SJCRH30 (cell line): ENCODE measurements around the gene UBE2K. TPM values are rescaled to one million over a fixed set of nuclear protein-coding genes. Genes with fewer than 3 reads are reported as not detected.
"Not testable (repeated sequence)": the region's sequence is repeated elsewhere in the genome, so short reads cannot be mapped to it uniquely, and the experiment has no call there.

Experiments used
- DNase-seq, 2 experiments: peaks; one replicate each; pipeline ENCODE4 v3.0.0-alpha.2; 2015 to 2020
- H3K27ac ChIP-seq: fragments of 250-450 bp; sonication (Bioruptor Pico); 2 replicates; pipeline ENCODE4 v1.5.1; 2020; ENCODE audit warnings: mild to moderate bottlenecking, moderate library complexity
- H3K27me3 ChIP-seq: fragments of 250-450 bp; sonication (Bioruptor Pico); 2 replicates; pipeline ENCODE4 v1.5.1; 2020; ENCODE audit warnings: mild to moderate bottlenecking, moderate library complexity
- H3K36me3 ChIP-seq: fragments of 250-450 bp; sonication (Bioruptor Pico); 2 replicates; pipeline ENCODE4 v1.5.1; 2020; ENCODE audit warnings: mild to moderate bottlenecking, moderate library complexity
- H3K4me1 ChIP-seq: fragments of 250-450 bp; sonication (Bioruptor Pico); 2 replicates; pipeline ENCODE4 v1.5.1; 2020; ENCODE audit warnings: mild to moderate bottlenecking, moderate library complexity
- H3K4me3 ChIP-seq: fragments of 250-450 bp; sonication (Bioruptor Pico); 2 replicates; pipeline ENCODE4 v1.5.1; 2020; ENCODE audit warnings: mild to moderate bottlenecking, moderate library complexity
- H3K9me3 ChIP-seq: fragments of 250-450 bp; sonication (Bioruptor Pico); replicated peaks from 2 replicates; pipeline ENCODE4 v1.5.1; 2020; ENCODE audit warnings: mild to moderate bottlenecking, moderate library complexity
- total RNA-seq: library from RNA; depleted of rRNA; stranded (reverse); fragments of >200 nt; shearing (Covaris generic); gene quantifications from 2 replicates; pipeline ENCODE4 v1.2.3, GENCODE V29; 2014

UBE2K gene
- total RNA-seq, 1 experiment from 2014 or later, result 57.9 TPM

DNA sequence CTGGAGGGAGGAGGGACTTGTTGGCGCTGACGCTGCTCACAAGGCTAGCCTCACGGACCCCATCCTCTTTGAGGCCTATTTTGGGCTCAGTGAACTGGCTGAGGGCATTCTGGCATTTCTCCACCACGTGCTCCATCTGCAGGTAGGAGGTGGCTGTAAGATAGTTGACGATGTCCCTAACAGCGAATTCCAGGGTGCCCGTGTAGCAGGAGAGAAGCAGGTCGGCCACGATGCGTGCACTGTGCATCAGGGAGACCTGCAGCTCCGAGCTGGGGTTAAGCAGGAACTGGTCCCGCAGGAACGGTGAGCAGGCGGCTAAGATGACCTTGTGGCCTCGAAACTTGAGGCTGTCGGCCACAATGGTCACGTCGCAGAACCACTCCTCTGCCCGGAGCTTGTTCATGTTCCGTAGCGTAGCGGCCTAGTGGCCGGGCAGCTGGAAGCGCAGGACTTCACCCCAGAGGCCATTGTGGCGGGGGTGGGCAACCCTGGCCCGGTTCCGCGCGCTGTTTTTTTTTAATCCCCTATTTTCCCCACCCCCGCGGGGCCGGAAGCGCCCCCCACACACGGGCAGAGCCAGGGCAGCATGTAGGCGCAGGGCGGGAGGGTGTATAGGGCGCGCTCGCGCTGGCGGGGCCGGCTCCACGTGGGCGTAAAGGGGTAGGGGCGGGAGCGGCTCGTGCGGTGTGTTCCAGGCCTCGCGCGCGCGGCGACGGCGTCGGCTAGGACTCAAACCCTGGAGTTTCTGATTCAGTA, 73.2 kb downstream of the UBE2K start:
- no peak for DNase-seq
- Histone ChIP-seq H3K4me1 (no peaks in the 10 kb centered on the region), H3K36me3 (peaks cover 56% of the 10 kb centered on the region), H3K27ac (no peak overlapping the region), H3K27me3 (no peaks in the 10 kb centered on the region), H3K9me3 (no peaks in the 10 kb centered on the region; the same call in 1 of the 2 replicates), H3K4me3 (no peak overlapping the region)

DNA sequence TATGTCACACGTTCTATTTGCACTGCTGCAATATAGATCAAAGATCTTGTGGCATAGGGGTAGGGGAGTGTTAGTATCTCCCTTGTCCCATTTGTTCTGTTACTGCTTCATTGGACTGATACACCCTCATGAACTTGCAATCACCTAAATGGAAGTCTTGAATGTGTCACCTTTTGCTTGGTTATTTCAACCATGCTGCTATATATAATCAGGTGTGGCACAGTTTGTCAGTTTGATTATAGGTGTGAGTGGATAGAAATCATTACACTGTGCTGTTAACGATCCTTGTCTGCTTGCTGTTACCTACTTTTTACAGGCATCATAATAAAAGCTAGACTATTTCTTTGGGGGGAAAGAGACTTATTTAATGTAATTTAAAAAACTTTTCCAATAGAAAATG, 84.1 kb downstream of the UBE2K start:
- not testable (repeated sequence) for H3K27me3 ChIP-seq, H3K27ac ChIP-seq, DNase-seq, H3K4me1 ChIP-seq, H3K4me3 ChIP-seq, H3K9me3 ChIP-seq
- H3K36me3 ChIP-seq, result peaks cover 40% of the 10 kb centered on the region

DNA sequence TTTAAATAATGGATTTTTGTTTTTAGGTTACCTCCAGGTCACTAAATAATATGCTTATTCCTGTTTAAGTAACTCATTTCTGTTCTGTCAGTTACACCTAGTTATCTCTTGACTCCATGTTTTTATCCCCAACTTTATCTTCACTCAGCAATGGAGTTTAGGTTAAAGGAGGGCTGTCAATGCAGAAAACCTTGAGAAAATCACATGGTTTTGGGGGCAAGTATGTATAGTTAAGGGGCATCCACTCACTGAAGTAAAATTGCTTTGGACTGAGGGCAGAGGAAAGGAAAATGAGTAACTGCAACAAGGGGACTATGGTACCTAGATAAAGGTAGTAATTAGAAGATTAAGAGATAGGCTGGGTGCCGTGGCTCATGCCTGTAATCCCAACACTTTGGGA, 87.1 kb downstream of the UBE2K start:
- Histone ChIP-seq H3K4me3 (no peak overlapping the region), H3K27me3 (no peaks in the 10 kb centered on the region), H3K9me3 (no peaks in the 10 kb centered on the region), H3K36me3 (peaks cover 13% of the 10 kb centered on the region), H3K4me1 (no peaks in the 10 kb centered on the region), H3K27ac (no peak overlapping the region)
- no peak for DNase-seq

DNA sequence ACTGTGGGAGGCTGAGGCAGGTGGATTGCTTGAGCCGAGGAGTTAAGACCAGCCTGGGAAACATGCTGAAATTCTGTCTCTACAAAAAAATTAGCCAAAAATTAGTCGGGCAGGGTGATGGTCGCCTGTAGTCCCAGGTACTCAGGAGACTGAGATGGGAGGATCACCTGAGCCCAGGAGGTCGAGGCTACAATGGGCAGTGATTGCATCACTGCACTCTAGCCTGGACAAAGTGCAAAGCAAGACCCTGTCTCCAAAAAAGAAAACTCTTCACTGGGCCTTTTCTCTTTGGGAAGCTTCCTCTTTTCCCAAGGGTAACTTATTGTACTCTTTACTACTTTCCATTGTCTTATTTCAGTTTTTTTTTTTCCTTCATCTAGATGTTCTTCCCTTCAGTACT, 88.9 kb downstream of the UBE2K start:
- Histone ChIP-seq H3K36me3 (no peaks in the 10 kb centered on the region), H3K9me3 (no peaks in the 10 kb centered on the region), H3K27ac (no peak overlapping the region), H3K27me3 (no peaks in the 10 kb centered on the region), H3K4me3 (no peak overlapping the region), H3K4me1 (no peaks in the 10 kb centered on the region)
- DNase-seq, result no peak

DNA sequence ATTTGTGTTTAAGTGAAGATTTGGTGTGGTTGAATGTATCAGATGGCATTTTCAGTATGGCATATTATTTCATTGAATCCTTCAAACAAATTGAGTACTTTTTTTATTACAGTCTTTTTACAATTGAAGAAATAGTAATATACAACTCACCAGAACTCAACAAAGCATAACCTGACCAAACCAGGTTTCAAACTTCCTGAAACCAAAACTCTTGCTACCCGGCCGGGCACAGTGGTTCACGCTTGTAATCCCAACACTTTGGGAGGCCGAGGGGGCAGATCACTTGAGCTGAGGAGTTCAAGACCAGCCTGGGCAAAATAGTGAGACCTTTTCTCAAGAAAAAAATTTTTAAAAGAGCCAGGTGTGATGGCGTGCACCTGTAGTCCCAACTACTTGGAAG, 94.2 kb downstream of the UBE2K start:
- no peak overlapping the region for H3K27ac ChIP-seq
- no peaks in the 10 kb centered on the region for H3K36me3 ChIP-seq
- no peaks in the 10 kb centered on the region for H3K4me1 ChIP-seq
- H3K27me3 ChIP-seq, result no peaks in the 10 kb centered on the region
- H3K9me3 ChIP-seq, result no peaks in the 10 kb centered on the region
- no peak overlapping the region for H3K4me3 ChIP-seq
- no peak for DNase-seq

DNA sequence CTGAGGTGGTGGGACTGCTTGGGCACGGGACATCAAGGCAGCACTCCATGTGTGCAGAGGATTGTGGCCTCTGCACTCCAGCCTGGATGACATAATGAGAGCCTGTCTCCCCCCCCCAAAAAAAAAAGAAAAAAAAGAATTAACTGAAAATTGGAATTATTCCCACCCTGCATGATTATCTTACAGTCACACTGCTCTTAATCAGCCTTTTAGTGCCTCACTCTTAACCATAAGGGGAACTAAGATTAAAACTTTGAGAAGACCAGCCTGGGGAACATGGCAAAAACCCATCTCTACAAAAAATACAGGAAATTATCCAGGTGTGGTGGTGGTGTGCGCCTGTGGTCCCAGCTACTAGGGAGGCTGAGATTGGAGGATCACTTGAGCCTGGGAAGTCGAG, 94.6 kb downstream of the UBE2K start:
- Histone ChIP-seq H3K9me3 (no peaks in the 10 kb centered on the region), H3K36me3 (no peaks in the 10 kb centered on the region), H3K4me3 (no peak overlapping the region), H3K27ac (no peak overlapping the region), H3K27me3 (no peaks in the 10 kb centered on the region), H3K4me1 (no peaks in the 10 kb centered on the region)
- DNase-seq, result no peak

DNA sequence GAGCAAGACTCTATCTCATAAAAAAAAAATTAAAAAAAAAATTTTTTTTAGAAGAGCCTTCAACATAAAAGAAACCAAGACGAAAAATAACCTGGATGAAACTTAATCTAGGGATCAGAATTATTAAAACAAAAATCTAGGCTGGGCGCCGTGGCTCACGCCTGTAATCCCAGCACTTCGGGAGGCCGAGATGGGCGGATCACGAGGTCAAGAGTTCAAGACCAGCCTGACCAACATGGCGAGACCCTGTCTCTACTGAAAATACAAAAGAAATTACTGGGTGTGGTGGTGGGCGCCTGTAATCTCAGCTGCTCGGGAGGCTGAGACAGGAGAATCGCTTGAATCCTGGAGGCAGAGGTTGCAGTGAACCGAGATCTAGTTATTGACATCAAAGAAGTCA, 95.0 kb downstream of the UBE2K start:
- not testable (repeated sequence) for H3K27me3 ChIP-seq, H3K4me1 ChIP-seq, H3K9me3 ChIP-seq, H3K27ac ChIP-seq, DNase-seq, H3K4me3 ChIP-seq, H3K36me3 ChIP-seq

DNA sequence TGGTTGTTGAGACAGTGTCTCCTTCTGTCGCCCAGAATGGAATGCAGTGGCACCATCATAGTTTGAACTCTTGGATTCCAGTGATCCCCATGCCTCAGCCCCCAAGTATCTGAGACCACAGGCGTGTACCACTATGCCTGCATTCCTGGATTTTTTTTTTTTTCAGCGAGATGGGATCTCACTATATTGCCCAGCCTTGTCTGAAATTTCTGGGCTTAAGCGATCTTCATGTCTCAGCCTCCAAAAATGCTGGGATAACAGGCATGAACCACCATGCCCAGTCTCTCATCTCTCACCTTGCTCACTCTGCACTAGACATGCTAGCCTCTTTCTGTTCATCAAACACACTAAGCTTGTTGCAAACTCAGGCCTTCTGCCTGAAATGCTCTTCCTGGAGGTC, 104.1 kb downstream of the UBE2K start:
- no peaks in the 10 kb centered on the region for H3K36me3 ChIP-seq
- H3K9me3 ChIP-seq, result no peaks in the 10 kb centered on the region
- no peaks in the 10 kb centered on the region for H3K27me3 ChIP-seq
- H3K4me3 ChIP-seq, result no peak overlapping the region
- H3K4me1 ChIP-seq, result no peaks in the 10 kb centered on the region
- DNase-seq, result no peak
- no peak overlapping the region for H3K27ac ChIP-seq

DNA sequence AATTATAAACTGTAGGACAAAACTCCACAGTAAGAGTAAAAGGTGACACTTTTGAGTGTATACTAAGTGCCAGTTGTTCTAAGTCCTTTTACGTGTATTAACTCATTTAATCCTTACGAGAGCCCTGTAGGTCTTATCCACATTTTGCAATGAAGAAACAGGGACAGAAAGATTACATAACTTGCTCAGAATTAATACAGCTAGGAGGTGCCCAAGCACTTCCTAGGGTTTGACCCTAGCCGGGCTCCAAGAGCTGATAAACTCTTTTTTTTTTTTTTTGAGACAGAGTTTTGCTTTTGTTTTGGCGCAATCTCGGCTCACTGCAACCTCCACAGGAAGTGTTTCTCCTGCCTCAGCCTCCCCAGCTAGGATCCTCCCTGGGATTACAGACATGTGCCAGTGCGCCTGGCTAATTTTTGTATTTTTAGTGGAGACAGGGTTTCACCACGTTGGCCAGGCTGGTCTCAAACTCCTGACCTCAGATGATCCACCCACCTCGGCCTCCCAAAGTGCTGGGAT, 110.4 kb downstream of the UBE2K start:
- Histone ChIP-seq H3K4me3 (no peak overlapping the region), H3K4me1 (no peaks in the 10 kb centered on the region), H3K27me3 (no peaks in the 10 kb centered on the region), H3K9me3 (no peaks in the 10 kb centered on the region), H3K27ac (no peak overlapping the region), H3K36me3 (no peaks in the 10 kb centered on the region)
- DNase-seq, result no peak

DNA sequence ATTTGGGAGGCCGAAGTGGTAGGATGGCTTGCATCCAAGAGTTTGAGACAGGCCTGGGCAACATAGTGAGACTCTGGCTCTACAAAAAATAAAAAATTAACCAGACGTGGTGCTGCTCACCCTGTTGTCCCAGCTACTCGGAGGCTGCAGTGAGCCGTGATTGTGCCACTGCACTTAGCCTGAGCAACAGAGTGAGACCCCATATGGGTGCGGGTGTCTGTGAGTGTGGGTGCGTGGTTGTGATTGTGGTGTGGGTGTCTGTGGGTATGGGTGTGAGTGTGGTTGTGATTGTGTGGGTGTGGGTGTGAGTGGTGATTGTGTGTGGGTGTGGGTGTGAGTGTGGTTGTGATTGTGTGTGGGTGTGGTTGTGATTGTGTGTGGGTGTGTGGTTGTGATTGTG, 114.6 kb downstream of the UBE2K start:
- Histone ChIP-seq H3K4me3 (no peak overlapping the region), H3K9me3 (no peaks in the 10 kb centered on the region), H3K27me3 (no peaks in the 10 kb centered on the region), H3K4me1 (no peaks in the 10 kb centered on the region), H3K36me3 (no peaks in the 10 kb centered on the region), H3K27ac (no peak overlapping the region)
- no peak for DNase-seq

DNA sequence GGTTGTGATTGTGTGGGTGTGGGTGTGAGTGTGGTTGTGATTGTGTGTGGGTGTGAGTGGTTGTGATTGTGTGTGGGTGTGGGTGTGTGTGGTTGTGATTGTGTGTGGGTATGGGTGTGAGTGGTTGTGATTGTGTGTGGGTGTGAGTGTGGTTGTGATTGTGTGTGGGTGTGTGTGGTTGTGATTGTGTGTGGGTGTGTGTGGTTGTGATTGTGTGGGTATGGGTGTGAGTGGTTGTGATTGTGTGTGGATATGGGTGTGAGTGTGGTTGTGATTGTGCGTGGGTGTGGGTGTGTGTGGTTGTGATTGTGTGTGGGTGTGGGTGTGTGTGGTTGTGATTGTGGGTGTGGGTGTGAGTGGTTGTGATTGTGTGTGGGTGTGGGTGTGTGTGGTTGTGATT, 115.1 kb downstream of the UBE2K start:
- not testable (repeated sequence) for H3K27ac ChIP-seq, H3K36me3 ChIP-seq, H3K4me3 ChIP-seq, H3K27me3 ChIP-seq, H3K4me1 ChIP-seq, H3K9me3 ChIP-seq, DNase-seq

DNA sequence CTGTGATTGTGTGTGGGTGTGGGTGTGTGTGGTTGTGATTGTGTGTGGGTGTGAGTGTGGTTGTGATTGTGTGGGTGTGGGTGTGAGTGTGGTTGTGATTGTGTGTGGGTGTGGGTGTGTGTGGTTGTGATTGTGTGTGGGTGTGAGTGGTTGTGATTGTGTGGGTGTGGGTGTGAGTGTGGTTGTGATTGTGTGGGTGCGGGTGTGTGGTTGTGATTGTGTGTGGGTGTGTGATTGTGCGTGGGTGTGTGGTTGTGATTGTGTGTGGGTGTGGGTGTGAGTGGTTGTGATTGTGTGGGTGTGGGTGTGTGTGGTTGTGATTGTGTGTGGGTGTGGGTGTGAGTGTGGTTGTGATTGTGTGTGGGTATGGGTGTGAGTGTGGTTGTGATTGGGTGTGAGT, 115.8 kb downstream of the UBE2K start:
- not testable (repeated sequence) for H3K27ac ChIP-seq, H3K4me3 ChIP-seq, DNase-seq, H3K4me1 ChIP-seq, H3K27me3 ChIP-seq, H3K36me3 ChIP-seq, H3K9me3 ChIP-seq

DNA sequence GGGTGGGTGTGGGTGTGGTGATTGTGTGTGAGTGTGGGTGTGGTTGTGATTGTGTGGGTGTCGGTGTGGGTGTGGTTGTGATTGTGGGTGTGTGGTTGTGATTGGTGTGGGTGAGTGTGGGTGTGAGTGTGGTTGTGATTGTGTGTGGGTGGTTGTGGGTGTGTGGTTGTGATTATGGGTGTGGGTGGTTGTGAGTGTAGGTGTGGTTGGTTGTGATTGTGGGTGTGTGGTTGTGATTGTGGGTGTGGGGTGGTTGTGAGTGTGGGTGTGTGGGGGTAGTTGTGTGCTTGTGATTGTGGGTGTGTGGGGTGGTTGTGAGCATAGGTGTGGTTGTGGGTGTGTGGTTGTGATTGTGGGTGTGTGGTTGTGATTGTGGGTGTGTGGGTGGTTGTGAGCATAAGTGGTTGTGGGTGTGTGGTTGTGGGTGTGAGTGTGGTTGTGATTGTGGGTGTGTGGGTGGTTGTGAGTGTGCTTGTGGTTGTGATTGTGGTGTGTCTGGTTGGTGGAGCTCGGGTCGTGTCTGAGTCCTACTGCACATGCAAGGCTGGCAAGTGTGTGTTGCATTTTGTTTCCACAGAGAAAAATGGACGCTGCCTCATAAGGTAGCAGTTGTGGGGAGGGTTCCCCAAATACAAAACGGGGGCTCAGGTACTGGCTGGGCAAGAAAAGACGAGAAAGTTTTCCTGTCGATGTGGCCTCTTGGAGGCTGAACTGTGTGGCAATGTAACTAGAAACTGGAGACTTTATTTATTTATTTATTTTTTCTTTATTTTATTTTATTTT, 116.7 kb downstream of the UBE2K start:
- Histone ChIP-seq H3K36me3 (no peaks in the 10 kb centered on the region), H3K4me1 (no peaks in the 10 kb centered on the region), H3K27me3 (no peaks in the 10 kb centered on the region), H3K4me3 (no peak overlapping the region), H3K9me3 (no peaks in the 10 kb centered on the region), H3K27ac (no peak overlapping the region)
- peak in 1 of 2 experiments; percentile 13 for DNase-seq

DNA sequence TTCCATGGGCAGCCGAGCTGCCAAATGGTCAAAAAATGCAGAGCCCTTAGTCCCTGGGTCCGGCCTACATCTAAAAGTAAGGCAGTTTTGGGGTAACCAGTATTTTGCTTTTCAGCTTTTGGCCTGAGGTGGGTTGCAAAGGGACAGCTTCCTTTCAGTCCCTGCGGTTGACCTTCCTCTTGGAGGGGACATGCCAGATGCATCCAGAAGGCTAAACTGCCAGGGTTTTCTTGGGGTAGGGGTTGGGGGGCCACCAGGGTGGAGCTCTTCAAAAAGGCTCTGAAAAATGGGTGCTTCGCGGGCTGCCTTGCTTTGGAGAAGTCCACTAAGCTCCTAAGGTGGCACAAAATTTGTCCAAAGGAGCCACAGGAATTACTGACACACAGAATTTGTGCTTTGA, 120.7 kb downstream of the UBE2K start:
- Histone ChIP-seq H3K27ac (no peak overlapping the region), H3K4me1 (no peaks in the 10 kb centered on the region), H3K27me3 (no peaks in the 10 kb centered on the region), H3K36me3 (no peaks in the 10 kb centered on the region), H3K9me3 (no peaks in the 10 kb centered on the region), H3K4me3 (no peak overlapping the region)
- no peak for DNase-seq

DNA sequence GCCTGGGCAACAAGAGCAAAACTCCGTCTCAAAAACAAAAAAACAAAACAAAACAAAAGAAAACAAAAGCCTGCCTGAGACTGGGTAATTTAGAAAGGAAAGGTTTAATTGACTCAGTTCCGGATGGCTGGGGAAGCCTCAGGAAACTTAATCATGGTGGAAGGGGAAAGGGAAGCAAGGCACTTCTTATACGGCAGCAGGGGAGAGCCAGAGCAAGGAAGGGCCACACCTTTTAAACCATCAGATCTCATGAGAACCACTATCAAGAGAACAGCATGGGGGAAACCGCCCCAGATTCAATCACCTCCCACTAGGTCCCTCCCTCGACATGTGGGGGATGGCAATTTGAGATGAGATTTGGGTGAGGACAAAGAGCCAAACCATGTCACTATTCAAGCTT, 122.2 kb downstream of the UBE2K start:
- H3K4me3 ChIP-seq, result no peak overlapping the region
- H3K9me3 ChIP-seq, result no peaks in the 10 kb centered on the region
- no peak for DNase-seq
- H3K4me1 ChIP-seq, result no peaks in the 10 kb centered on the region
- H3K27ac ChIP-seq, result no peak overlapping the region
- no peaks in the 10 kb centered on the region for H3K27me3 ChIP-seq
- peaks cover 7% of the 10 kb centered on the region for H3K36me3 ChIP-seq
